ENCODE results near the gene P2RY11.
A peak's percentile ranks its signal among the peaks of the same experiment; 100 is the strongest.

P2RY11 gene

DNA sequence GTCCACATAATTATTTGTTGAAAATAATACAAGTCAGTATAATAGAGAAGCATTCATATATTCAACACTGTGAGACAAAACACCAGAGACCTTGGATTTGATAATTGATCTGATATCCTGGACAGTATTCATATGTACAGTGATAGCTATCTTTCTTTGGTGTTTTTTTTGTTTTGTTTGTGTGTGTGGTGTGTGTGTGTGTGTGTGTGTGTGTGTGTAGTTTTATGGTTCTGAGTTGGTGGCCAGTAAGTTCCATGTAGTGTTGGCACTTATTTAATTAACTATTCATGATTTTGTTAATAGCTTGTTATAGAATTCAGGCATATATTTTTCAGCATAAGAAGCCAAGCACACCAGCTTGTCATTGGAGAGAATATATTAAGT lies 7.4 kb upstream of the P2RY11 start:
- TF ChIP-seq, protein P1, sequence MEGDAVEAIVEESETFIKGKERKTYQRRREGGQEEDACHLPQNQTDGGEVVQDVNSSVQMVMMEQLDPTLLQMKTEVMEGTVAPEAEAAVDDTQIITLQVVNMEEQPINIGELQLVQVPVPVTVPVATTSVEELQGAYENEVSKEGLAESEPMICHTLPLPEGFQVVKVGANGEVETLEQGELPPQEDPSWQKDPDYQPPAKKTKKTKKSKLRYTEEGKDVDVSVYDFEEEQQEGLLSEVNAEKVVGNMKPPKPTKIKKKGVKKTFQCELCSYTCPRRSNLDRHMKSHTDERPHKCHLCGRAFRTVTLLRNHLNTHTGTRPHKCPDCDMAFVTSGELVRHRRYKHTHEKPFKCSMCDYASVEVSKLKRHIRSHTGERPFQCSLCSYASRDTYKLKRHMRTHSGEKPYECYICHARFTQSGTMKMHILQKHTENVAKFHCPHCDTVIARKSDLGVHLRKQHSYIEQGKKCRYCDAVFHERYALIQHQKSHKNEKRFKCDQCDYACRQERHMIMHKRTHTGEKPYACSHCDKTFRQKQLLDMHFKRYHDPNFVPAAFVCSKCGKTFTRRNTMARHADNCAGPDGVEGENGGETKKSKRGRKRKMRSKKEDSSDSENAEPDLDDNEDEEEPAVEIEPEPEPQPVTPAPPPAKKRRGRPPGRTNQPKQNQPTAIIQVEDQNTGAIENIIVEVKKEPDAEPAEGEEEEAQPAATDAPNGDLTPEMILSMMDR (conservative IDR thresholded peaks at IDR 0.05; ENCODE audit: low read length), result no peak
- DNase-seq (ENCODE audit: low read depth), result no peak
- no peak overlapping the region for H3K4me3 ChIP-seq (ENCODE audit: low read length)

DNA sequence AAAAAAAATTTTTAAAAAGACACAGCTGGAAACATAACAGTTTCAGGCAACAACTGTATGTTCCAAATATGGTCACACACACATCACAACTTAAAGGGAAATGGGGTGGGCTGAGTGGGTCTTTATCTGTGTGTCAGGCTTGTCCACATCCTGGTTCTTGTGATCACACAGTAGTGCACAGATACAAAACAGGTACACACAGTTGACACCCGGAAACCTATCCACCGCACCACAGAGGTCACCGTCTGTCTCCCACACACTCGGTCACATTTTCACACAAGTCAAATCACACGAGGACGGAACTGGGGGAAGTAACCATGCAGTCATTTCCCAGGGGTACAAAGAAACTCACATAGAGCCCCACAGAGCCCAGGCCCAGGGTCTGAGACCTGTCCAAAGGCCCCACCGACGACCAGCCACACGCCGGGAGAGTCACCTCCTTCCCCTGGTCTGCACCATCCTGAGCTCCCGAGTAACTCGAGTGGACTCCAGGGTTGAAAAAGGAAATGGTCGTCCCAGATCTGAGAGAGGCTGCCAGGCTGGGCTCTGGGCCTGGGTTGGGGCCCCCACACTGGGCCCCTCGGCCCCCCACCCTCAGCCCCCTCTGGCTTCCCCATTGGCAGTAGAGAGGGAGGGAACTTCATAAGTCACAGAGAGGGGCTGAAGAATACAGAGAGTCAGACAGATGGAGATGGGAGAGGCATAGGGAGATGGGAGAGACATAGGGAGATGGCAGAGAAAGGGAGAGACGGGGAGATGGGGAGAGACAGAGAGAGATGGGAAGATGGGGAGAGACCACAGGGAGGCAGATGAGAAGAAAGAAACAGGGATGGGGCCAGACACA lies 6.6 kb upstream of the P2RY11 start:
- no peak overlapping the region for H3K4me3 ChIP-seq (ENCODE audit: low read length)
- no peak for DNase-seq (ENCODE audit: low read depth)
- TF ChIP-seq, protein P1 (conservative IDR thresholded peaks at IDR 0.05; ENCODE audit: low read length), result no peak

DNA sequence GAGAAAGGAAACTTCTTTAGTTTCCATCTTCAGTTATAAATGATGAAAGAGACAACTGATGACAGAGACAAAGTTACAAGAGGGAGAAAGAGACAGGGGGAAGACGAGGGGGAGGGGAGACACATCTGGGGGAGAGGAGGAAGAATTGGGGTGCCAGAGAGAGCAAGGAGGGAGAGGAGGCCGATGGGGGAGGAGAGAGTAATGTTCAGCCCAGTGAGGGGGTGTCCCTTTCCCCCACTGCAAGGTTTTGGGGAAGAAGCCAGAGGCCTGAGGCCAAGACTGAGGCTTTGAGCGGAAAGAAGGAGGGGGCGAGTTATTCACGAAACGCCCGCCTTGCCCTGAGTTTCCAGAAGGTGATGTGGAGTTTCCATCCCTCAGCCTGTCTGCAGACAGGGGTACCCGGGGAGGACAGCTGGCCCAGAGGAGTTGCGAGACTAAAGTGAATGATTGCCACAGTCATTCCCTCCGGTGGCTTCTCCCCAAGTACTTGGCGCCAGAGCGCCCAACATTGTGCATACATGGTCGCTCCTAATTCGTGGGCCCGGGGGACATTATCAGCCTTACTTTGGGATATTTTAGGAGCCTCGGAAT lies 5.9 kb upstream of the P2RY11 start:
- TF ChIP-seq, protein P1 (conservative IDR thresholded peaks at IDR 0.05; ENCODE audit: low read length), result no peak
- no peak for DNase-seq (ENCODE audit: low read depth)
- peak overlapping the region; percentile 40 for H3K4me3 ChIP-seq (ENCODE audit: low read length)

DNA sequence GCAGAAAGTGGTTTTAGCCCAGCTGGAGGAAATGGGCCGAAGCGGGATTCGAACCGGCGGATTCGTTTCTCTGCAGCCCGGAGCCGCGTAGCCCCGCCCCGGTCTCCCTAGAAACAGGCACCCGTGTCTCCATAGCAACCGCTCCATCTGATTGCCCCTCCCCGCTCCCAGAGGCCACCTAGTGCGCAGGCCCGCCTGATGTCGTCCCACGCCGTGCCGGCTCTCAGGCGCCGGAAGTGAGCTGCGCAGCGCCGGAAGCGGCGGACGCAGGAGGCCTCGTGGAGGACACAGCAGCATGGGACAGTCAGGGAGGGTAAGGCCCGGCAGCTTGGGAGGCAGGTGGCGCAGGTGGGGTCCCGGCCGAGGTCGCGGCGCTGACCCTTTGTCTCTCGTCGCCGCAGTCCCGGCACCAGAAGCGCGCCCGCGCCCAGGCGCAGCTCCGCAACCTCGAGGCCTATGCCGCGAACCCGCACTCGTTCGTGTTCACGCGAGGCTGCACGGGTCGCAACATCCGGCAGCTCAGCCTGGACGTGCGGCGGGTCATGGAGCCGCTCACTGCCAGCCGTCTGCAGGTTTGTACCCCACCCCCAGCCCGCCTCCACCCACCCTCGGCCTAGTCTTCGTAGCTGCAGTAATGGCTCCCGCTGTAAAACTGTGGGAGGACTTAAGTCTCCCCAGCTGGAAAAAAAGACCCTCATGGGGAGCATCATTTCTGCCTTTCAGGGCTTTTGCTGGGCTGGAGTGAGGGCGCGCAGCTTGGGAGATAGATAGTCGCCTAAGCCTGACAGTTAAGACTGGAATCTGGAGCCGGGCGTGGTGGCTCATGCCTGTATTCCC lies 5.2 kb upstream of the P2RY11 start, which contains the start of gene PPAN:
PPAN (plus strand) TSS at position 263 of the 837 bp plus-strand sequence; CDS start at position 296, 33 bp downstream.
- TF ChIP-seq, protein P1 (conservative IDR thresholded peaks at IDR 0.05; ENCODE audit: low read length), result no peak
- DNase-seq (ENCODE audit: low read depth), result peak; percentile 97

DNA sequence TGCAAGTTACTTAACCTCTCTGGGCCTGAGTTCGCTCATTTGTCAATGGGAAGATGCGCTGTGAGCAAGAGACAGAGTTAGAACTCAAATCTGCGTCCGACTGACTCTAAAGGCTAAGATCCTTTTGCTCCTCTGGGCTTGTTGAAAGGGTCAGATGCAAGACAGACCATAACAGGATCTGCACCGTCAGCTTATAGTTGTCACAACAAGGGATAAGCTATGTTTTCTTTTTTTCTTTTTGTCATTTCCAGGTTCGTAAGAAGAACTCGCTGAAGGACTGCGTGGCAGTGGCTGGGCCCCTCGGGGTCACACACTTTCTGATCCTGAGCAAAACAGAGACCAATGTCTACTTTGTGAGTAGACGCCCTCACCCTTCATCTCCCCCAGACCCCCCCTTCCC lies 4.2 kb upstream of the P2RY11 start:
- peak overlapping the region; percentile 83 for H3K4me3 ChIP-seq (ENCODE audit: low read length)
- no peak for DNase-seq (ENCODE audit: low read depth)
- TF ChIP-seq, protein P1 (conservative IDR thresholded peaks at IDR 0.05; ENCODE audit: low read length), result no peak

More for the DNA sequence above, 5.2 kb upstream of the P2RY11 start, which contains the start of gene PPAN:
- H3K4me3 ChIP-seq (ENCODE audit: low read length), result peak within 1 kb of the TSS; percentile 83

DNA sequence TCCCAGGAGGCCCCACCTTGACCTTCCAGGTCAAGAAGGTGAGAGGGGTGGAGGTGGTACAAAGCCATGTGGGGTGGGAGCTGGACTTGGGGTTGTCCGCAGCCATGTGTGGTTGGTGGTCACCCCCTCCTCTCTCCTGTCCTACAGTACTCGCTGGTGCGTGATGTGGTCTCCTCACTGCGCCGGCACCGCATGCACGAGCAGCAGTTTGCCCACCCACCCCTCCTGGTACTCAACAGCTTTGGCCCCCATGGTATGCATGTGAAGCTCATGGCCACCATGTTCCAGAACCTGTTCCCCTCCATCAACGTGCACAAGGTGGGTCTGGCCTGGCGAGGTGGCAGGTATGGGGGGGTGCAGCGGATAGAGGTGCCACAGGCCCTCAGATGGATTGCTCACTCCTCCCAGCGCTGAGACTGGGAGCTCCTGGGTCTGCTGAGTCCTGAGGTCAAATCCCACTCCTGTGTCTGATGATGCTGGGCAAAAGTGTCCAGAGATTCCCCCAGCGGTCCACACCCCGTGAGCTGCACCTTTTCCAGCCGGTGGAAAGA lies 3.6 kb upstream of the P2RY11 start:
- TF ChIP-seq, protein P1 (conservative IDR thresholded peaks at IDR 0.05; ENCODE audit: low read length), result no peak
- no peak overlapping the region for H3K4me3 ChIP-seq (ENCODE audit: low read length)
- no peak for DNase-seq (ENCODE audit: low read depth)
